A549 (cell line): ENCODE data around the gene UBE2E2. TPM values are rescaled to one million over a fixed set of nuclear protein-coding genes. Genes with fewer than 3 reads are reported as not detected.

Experiments
- ATAC-seq, 2 experiments: fragments of 200-7000 bp in 1 of 2; fragments of >200 bp in 1 of 2; cut with Nextera tagmentation in 1 of 2; cut with Tn5 transposase in 1 of 2; 3 replicates each; pipeline versions ENCODE4 v1.8.0 to v1.9.1; 2018 to 2020; ENCODE audit warnings: mild to moderate bottlenecking in 1 of 2, moderate library complexity in 1 of 2
- CTCF ChIA-PET: fragments of 300-600 bp; sonication (Branson Sonifier 250); formaldehyde crosslinking; extraction: SDS; loops from one replicate; lab custom pipeline; 2021; ENCODE audit warnings: antibody characterized with exemption, inconsistent platforms; lab: Yijun Ruan, JAX
- POLR2A ChIA-PET: fragments of 350-600 bp; formaldehyde crosslinking; extraction: SDS; loops from one replicate; lab custom pipeline; 2021; ENCODE audit warnings: antibody characterized with exemption, inconsistent platforms; lab: Yijun Ruan, JAX
- DNase-seq, 2 experiments: peaks; one replicate each; pipeline versions ENCODE4 v3.0.0 to v3.0.0-alpha.2; 2011 to 2016; ENCODE audit warnings: low read depth in 1 of 2, low spot score in 1 of 2
- FAIRE-seq: peaks from 2 replicates; lab custom pipeline; 2011; peaks lifted over from hg19 to GRCh38; lab: Jason Lieb, UNC
- H3K27ac ChIP-seq, 2 experiments: fragments of >200 bp; sonication (Bioruptor Twin); formaldehyde crosslinking; 3 replicates each; pipeline ENCODE4 v1.5.1; 2016 to 2017
- H3K4me1 ChIP-seq: fragments of >200 bp; sonication (Bioruptor Twin); formaldehyde crosslinking; 3 replicates; pipeline ENCODE4 v1.6.1; 2016
- H3K4me2 ChIP-seq: fragments of >200 bp; sonication (Bioruptor Twin); formaldehyde crosslinking; 3 replicates; pipeline ENCODE4 v1.6.1; 2016
- H3K4me3 ChIP-seq: fragments of >200 bp; sonication (Bioruptor Twin); formaldehyde crosslinking; 3 replicates; pipeline ENCODE4 v1.5.1; 2016
- H3K9me3 ChIP-seq: fragments of >200 bp; sonication (Bioruptor Twin); formaldehyde crosslinking; 3 replicates; pipeline ENCODE4 v1.6.1; 2016
- ATOH8 ChIP-seq: fragments of 250-450 bp; sonication (Bioruptor Pico); IDR thresholded peaks from 2 replicates; pipeline ENCODE4 v1.5.0; 2020; ENCODE audit warnings: low read depth, mild to moderate bottlenecking, moderate library complexity
- BHLHE40 ChIP-seq: IDR thresholded peaks from 2 replicates; pipeline ENCODE4 v1.6.1; 2012; ENCODE audit warnings: low read depth, low read length, inconsistent platforms
- CBX2 ChIP-seq: fragments of 200-600 bp; sonication (generic); IDR thresholded peaks from 2 replicates; pipeline ENCODE4 v1.6.1; 2016; ENCODE audit warnings: low read depth, mild to moderate bottlenecking, borderline replicate concordance
- CEBPB ChIP-seq, 2 experiments: fragments of >200 bp in 1 of 2; sonication (Bioruptor Twin) in 1 of 2; formaldehyde crosslinking in 1 of 2; IDR thresholded peaks; 2 replicates each; pipeline ENCODE4 v1.6.1; 2012 to 2016
- CHD4 ChIP-seq: fragments of 200-600 bp; sonication (generic); IDR thresholded peaks from 2 replicates; pipeline ENCODE4 v1.6.1; 2016; ENCODE audit warnings: antibody characterized with exemption, mild to moderate bottlenecking, borderline replicate concordance
- EHF ChIP-seq: fragments of 250-450 bp; sonication (Bioruptor Pico); IDR thresholded peaks from 2 replicates; pipeline ENCODE4 v1.5.0; 2020; ENCODE audit warnings: mild to moderate bottlenecking
- FOSB ChIP-seq: fragments of 250-450 bp; sonication (Bioruptor Pico); IDR thresholded peaks from 2 replicates; pipeline ENCODE4 v1.5.0; 2020; ENCODE audit warnings: mild to moderate bottlenecking, moderate library complexity
- FOSL2 ChIP-seq, 2 experiments: fragments of 450-650 bp in 1 of 2; fragments of >200 bp in 1 of 2; sonication (Bioruptor Twin) in 1 of 2; formaldehyde crosslinking; IDR thresholded peaks; 2 replicates each; pipeline versions ENCODE4 v1.5.0 to v1.6.1; 2016 to 2020; ENCODE audit warnings: mild to moderate bottlenecking in 1 of 2, moderate library complexity in 1 of 2
- FOXS1 ChIP-seq: fragments of 250-450 bp; sonication (Bioruptor Pico); IDR thresholded peaks from 2 replicates; pipeline ENCODE4 v1.5.0; 2020; ENCODE audit warnings: mild to moderate bottlenecking, moderate library complexity
- HDAC2 ChIP-seq: fragments of 200-600 bp; sonication (generic); IDR thresholded peaks from 2 replicates; pipeline ENCODE4 v1.6.1; 2016
- HMGXB4 ChIP-seq: fragments of 250-450 bp; sonication (Bioruptor Pico); IDR thresholded peaks from 2 replicates; pipeline ENCODE4 v1.5.0; 2021; ENCODE audit warnings: mild to moderate bottlenecking, moderate library complexity, borderline replicate concordance
- HOXB13 ChIP-seq: fragments of 250-450 bp; sonication (Bioruptor Pico); IDR thresholded peaks from 2 replicates; pipeline ENCODE4 v1.5.0; 2020; ENCODE audit warnings: low read depth, mild to moderate bottlenecking, moderate library complexity
- HOXB5 ChIP-seq: fragments of 250-450 bp; sonication (Bioruptor Pico); IDR thresholded peaks from 2 replicates; pipeline ENCODE4 v1.5.0; 2020; ENCODE audit warnings: mild to moderate bottlenecking, moderate library complexity
- JUNB ChIP-seq: fragments of >200 bp; sonication (Bioruptor Twin); formaldehyde crosslinking; IDR thresholded peaks from 2 replicates; pipeline ENCODE4 v1.6.1; 2016
- MAFK ChIP-seq: fragments of 450-650 bp; IDR thresholded peaks from 2 replicates; pipeline ENCODE4 v1.6.1; 2014; ENCODE audit not compliant: partially characterized antibody
- MAZ ChIP-seq: fragments of 150-350 bp; IDR thresholded peaks from 2 replicates; pipeline ENCODE4 v1.6.1; 2014; ENCODE audit warnings: antibody characterized with exemption, low read depth, low read length, borderline replicate concordance
- POLR2A ChIP-seq: IDR thresholded peaks from 2 replicates; pipeline ENCODE4 v1.6.1; 2012; ENCODE audit warnings: mild to moderate bottlenecking, low read length
- POLR2AphosphoS2 ChIP-seq: conservative IDR thresholded peaks from 2 replicates; pipeline ENCODE4 v1.6.1; 2012; ENCODE audit warnings: low read length, improper control_type of control experiment, inconsistent platforms
- RCOR1 ChIP-seq: fragments of 150-350 bp; IDR thresholded peaks from 2 replicates; pipeline ENCODE4 v1.6.1; 2014; ENCODE audit warnings: antibody characterized with exemption, low read length, low read depth
- RNF2 ChIP-seq: fragments of 200-600 bp; sonication (generic); IDR thresholded peaks from 2 replicates; pipeline ENCODE4 v1.6.1; 2016; ENCODE audit warnings: low read depth, mild to moderate bottlenecking, antibody characterized with exemption, moderate library complexity, borderline replicate concordance
- SREBF2 ChIP-seq: fragments of 450-650 bp; IDR thresholded peaks from 2 replicates; pipeline ENCODE4 v1.6.1; 2014; ENCODE audit warnings: mild to moderate bottlenecking, moderate library complexity
- ZNF302 ChIP-seq: fragments of 250-450 bp; sonication (Bioruptor Pico); IDR thresholded peaks from 2 replicates; pipeline ENCODE4 v1.9.0; 2021; ENCODE audit warnings: inconsistent platforms, mild to moderate bottlenecking, moderate library complexity
- WGBS: methylation state at CpG from one replicate; pipeline ENCODE4 v1.1.6; 2017; ENCODE audit errors: missing lambda C conversion rate; 5-methylcytosine and 5-hydroxymethylcytosine counted together
- polyA plus RNA-seq, 4 experiments: library from polyadenylated mRNA; depleted of rRNA in 3 of 4; stranded (reverse); fragments of >200 nt; fragmentation: RNase III in 1 of 4; extraction: RNeasy Plus Mini Kit Qiagen cat#74134 plus additional on column Dnase treatment in 1 of 4; gene quantifications; 2 replicates in 3 of 4; 3 replicates in 1 of 4; pipeline ENCODE4 v1.2.3, GENCODE V29; 2011 to 2017
- TF ChIP-seq, protein P1 (sequence below): fragments of >200 bp; sonication (Bioruptor Twin); formaldehyde crosslinking; IDR thresholded peaks from 3 replicates; pipeline ENCODE4 v1.6.1; 2016
- TF ChIP-seq, protein P2 (sequence below): fragments of 200-600 bp; sonication (generic); IDR thresholded peaks from 2 replicates; pipeline ENCODE4 v1.6.1; 2016; ENCODE audit warnings: antibody characterized with exemption, mild to moderate bottlenecking, moderate library complexity
- TF ChIP-seq, protein P3 (sequence below): fragments of >200 bp; sonication (Bioruptor Twin); formaldehyde crosslinking; IDR thresholded peaks from 3 replicates; pipeline ENCODE4 v1.5.1; 2016

UBE2E2 gene
- polyA plus RNA-seq, 2 of the 4 experiments (the other 2 are of a cell fraction), result 28.3 to 56.1 TPM

GRCh38 chr3:23185861-23186260, 17.3 kb upstream of the UBE2E2 start:
- 10% methylated on average over 2 of the region's 2 CpGs for WGBS
- Histone ChIP-seq H3K27ac (no peak overlapping the region), H3K4me2 (no peak overlapping the region), H3K4me1 (no peaks in the 10 kb centered on the region), H3K4me3 (no peak overlapping the region), H3K9me3 (no peaks in the 10 kb centered on the region)
- TF ChIP-seq CEBPB (IDR thresholded peaks at IDR 0.05), result no peak
- no peak for TF ChIP-seq EHF (CRISPR knock-in tag)
- no peak for TF ChIP-seq HMGXB4 (CRISPR knock-in tag)
- no peak for TF ChIP-seq ATOH8 (CRISPR knock-in tag)
- TF ChIP-seq BHLHE40, result no peak
- no peak for TF ChIP-seq HDAC2
- no peak for TF ChIP-seq RCOR1
- TF ChIP-seq FOSB (CRISPR knock-in tag), result no peak
- no peak for TF ChIP-seq MAZ
- FAIRE-seq (no peak), ATAC-seq (no peak), DNase-seq (no peak)
- ChIA-PET POLR2A (no interaction called here), CTCF (no interaction called here)

DNA sequence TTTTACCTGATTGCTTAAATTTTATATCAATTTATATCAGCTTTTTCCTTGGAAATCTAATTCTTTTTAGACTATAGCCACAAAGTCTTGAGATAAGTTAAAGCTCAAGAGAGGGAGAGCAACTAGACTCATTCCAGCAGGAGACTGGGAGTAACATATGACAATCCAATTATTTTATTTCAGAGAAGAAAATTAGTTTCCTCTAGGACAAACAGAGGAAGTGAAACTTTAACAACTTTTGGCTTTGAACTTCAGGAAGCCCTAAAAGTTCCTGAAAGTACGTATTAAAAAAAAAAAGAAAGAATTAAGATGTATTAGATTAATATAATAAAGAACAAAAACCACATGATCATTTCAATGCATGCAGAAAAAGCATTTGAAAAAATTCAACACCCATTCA, 13.9 kb upstream of the UBE2E2 start:
- 77% methylated on average over 1 of the region's 1 CpG for WGBS
- CTCF ChIA-PET, result interaction anchor here (0.7 kb wide), 1 partner anchor 670 kb away, joined by 7 read pairs; no protein-coding TSS in a partner anchor

GRCh38 chr3:23192816-23193215, 10.3 kb upstream of the UBE2E2 start:
- Histone ChIP-seq H3K9me3 (no peaks in the 10 kb centered on the region), H3K4me1 (no peaks in the 10 kb centered on the region), H3K4me2 (no peak overlapping the region), H3K4me3 (no peak overlapping the region), H3K27ac (no peak overlapping the region)
- ATAC-seq, result no peak
- no peak for DNase-seq
- WGBS, result 41% methylated on average over 2 of the region's 2 CpGs
- FAIRE-seq, result no peak
- ChIA-PET POLR2A (no interaction called here), CTCF (no interaction called here)
- TF ChIP-seq ZNF302 (CRISPR knock-in tag) (no peak), HDAC2 (no peak), MAFK (no peak), CHD4 (no peak), HOXB13 (CRISPR knock-in tag) (no peak), CBX2 (no peak), JUNB (no peak), HOXB5 (CRISPR knock-in tag) (no peak), BHLHE40 (no peak), FOXS1 (no peak), POLR2AphosphoS2 (no peak), FOSL2 (IDR thresholded peaks at IDR 0.05) (no peak), FOSL2 (CRISPR knock-in tag; IDR thresholded peaks at IDR 0.05) (no peak)
- TF ChIP-seq, protein P1, sequence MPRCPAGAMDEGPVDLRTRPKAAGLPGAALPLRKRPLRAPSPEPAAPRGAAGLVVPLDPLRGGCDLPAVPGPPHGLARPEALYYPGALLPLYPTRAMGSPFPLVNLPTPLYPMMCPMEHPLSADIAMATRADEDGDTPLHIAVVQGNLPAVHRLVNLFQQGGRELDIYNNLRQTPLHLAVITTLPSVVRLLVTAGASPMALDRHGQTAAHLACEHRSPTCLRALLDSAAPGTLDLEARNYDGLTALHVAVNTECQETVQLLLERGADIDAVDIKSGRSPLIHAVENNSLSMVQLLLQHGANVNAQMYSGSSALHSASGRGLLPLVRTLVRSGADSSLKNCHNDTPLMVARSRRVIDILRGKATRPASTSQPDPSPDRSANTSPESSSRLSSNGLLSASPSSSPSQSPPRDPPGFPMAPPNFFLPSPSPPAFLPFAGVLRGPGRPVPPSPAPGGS, result no peak
- TF ChIP-seq, protein P2, sequence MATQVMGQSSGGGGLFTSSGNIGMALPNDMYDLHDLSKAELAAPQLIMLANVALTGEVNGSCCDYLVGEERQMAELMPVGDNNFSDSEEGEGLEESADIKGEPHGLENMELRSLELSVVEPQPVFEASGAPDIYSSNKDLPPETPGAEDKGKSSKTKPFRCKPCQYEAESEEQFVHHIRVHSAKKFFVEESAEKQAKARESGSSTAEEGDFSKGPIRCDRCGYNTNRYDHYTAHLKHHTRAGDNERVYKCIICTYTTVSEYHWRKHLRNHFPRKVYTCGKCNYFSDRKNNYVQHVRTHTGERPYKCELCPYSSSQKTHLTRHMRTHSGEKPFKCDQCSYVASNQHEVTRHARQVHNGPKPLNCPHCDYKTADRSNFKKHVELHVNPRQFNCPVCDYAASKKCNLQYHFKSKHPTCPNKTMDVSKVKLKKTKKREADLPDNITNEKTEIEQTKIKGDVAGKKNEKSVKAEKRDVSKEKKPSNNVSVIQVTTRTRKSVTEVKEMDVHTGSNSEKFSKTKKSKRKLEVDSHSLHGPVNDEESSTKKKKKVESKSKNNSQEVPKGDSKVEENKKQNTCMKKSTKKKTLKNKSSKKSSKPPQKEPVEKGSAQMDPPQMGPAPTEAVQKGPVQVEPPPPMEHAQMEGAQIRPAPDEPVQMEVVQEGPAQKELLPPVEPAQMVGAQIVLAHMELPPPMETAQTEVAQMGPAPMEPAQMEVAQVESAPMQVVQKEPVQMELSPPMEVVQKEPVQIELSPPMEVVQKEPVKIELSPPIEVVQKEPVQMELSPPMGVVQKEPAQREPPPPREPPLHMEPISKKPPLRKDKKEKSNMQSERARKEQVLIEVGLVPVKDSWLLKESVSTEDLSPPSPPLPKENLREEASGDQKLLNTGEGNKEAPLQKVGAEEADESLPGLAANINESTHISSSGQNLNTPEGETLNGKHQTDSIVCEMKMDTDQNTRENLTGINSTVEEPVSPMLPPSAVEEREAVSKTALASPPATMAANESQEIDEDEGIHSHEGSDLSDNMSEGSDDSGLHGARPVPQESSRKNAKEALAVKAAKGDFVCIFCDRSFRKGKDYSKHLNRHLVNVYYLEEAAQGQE, result no peak

More for the DNA sequence above, 13.9 kb upstream of the UBE2E2 start:
- no peaks in the 10 kb centered on the region for H3K9me3 ChIP-seq
- TF ChIP-seq SREBF2 (no peak), POLR2A (no peak), RNF2 (no peak), MAZ (no peak)
- TF ChIP-seq, protein P3, sequence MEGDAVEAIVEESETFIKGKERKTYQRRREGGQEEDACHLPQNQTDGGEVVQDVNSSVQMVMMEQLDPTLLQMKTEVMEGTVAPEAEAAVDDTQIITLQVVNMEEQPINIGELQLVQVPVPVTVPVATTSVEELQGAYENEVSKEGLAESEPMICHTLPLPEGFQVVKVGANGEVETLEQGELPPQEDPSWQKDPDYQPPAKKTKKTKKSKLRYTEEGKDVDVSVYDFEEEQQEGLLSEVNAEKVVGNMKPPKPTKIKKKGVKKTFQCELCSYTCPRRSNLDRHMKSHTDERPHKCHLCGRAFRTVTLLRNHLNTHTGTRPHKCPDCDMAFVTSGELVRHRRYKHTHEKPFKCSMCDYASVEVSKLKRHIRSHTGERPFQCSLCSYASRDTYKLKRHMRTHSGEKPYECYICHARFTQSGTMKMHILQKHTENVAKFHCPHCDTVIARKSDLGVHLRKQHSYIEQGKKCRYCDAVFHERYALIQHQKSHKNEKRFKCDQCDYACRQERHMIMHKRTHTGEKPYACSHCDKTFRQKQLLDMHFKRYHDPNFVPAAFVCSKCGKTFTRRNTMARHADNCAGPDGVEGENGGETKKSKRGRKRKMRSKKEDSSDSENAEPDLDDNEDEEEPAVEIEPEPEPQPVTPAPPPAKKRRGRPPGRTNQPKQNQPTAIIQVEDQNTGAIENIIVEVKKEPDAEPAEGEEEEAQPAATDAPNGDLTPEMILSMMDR, result no peak
- FAIRE-seq, result no peak
- no peak for DNase-seq
- ATAC-seq, result no peak
- no peak overlapping the region for H3K27ac ChIP-seq
- POLR2A ChIA-PET, result no interaction called here
- H3K4me1 ChIP-seq, result no peaks in the 10 kb centered on the region
- no peak overlapping the region for H3K4me2 ChIP-seq
- no peak overlapping the region for H3K4me3 ChIP-seq
